Measurements from ENCODE around the gene CNKSR2.

CNKSR2 gene

GRCh38 chrX:21427086-21427485 lies 52.9 kb downstream of the CNKSR2 start:
- no peak overlapping the region for H3K4me3 ChIP-seq (ENCODE audit: low read depth, low read length)
- TF ChIP-seq CTCF (IDR thresholded peaks at IDR 0.05; ENCODE audit: borderline replicate concordance, insufficient read depth, low read depth, low read length) = no peak

GRCh38 chrX:21437036-21437435 lies 62.8 kb downstream of the CNKSR2 start:
- no peak overlapping the region for H3K4me3 ChIP-seq (ENCODE audit: low read depth, low read length)
- no peak for TF ChIP-seq CTCF (IDR thresholded peaks at IDR 0.05; ENCODE audit: borderline replicate concordance, insufficient read depth, low read depth, low read length)

GRCh38 chrX:21438792-21439191 lies 64.6 kb downstream of the CNKSR2 start:
- no peak overlapping the region for H3K4me3 ChIP-seq (ENCODE audit: low read depth, low read length)

GRCh38 chrX:21440911-21441310 lies 66.7 kb downstream of the CNKSR2 start:
- TF ChIP-seq CTCF (IDR thresholded peaks at IDR 0.05; ENCODE audit: borderline replicate concordance, insufficient read depth, low read depth, low read length) = no peak
- H3K4me3 ChIP-seq (ENCODE audit: low read depth, low read length) = no peak overlapping the region

More at GRCh38 chrX:21438792-21439191, 64.6 kb downstream of the CNKSR2 start:
- TF ChIP-seq CTCF (IDR thresholded peaks at IDR 0.05; ENCODE audit: borderline replicate concordance, insufficient read depth, low read depth, low read length) = no peak

- no peak for TF ChIP-seq CTCF (IDR thresholded peaks at IDR 0.05; ENCODE audit: borderline replicate concordance, insufficient read depth, low read depth, low read length)
- no peak overlapping the region for H3K4me3 ChIP-seq (ENCODE audit: low read depth, low read length)
Measured at GRCh38 chrX:21457718-21458117, 83.5 kb downstream of the CNKSR2 start.

GRCh38 chrX:21469071-21469470 lies 94.9 kb downstream of the CNKSR2 start:
- no peak for TF ChIP-seq CTCF (IDR thresholded peaks at IDR 0.05; ENCODE audit: borderline replicate concordance, insufficient read depth, low read depth, low read length)
- no peak overlapping the region for H3K4me3 ChIP-seq (ENCODE audit: low read depth, low read length)

GRCh38 chrX:21476909-21477308 lies 102.7 kb downstream of the CNKSR2 start:
- TF ChIP-seq CTCF (IDR thresholded peaks at IDR 0.05; ENCODE audit: borderline replicate concordance, insufficient read depth, low read depth, low read length) = no peak
- H3K4me3 ChIP-seq (ENCODE audit: low read depth, low read length) = no peak overlapping the region
